Mesenchymal stem cell (in vitro differentiated cells and primary cell): ENCODE results near the gene GNA15.

ENCODE experiments used
- DNase-seq: peaks from one replicate; pipeline ENCODE4 v3.0.0-alpha.2; 2013
- H2AFZ ChIP-seq: one replicate; pipeline ENCODE4 v1.6.1; 2013; ENCODE audit warnings: low read depth, mild to moderate bottlenecking, control low read depth, inconsistent platforms, low read length, moderate library complexity
- H2AK5ac ChIP-seq: 2 replicates; pipeline ENCODE4 v1.6.1; 2013; ENCODE audit warnings: low read length, moderate library complexity, mild to moderate bottlenecking, inconsistent platforms; ENCODE audit not compliant: severe bottlenecking
- H2BK120ac ChIP-seq: one replicate; pipeline ENCODE4 v1.6.1; 2013; ENCODE audit warnings: low read depth, mild to moderate bottlenecking, inconsistent platforms, low read length, moderate library complexity
- H2BK12ac ChIP-seq, 2 experiments: one replicate each; pipeline ENCODE4 v1.6.1; 2013; ENCODE audit warnings: inconsistent platforms in 2 of 2, low read length in 2 of 2, mild to moderate bottlenecking in 2 of 2, moderate library complexity in 2 of 2, control low read depth in 1 of 2
- H2BK15ac ChIP-seq: one replicate; pipeline ENCODE4 v1.6.1; 2013; ENCODE audit warnings: mild to moderate bottlenecking, low read depth, inconsistent platforms; ENCODE audit not compliant: poor library complexity, severe bottlenecking
- H2BK5ac ChIP-seq: 2 replicates; pipeline ENCODE4 v1.6.1; 2013; ENCODE audit warnings: low read depth, mild to moderate bottlenecking, low read length, control low read depth, inconsistent platforms; ENCODE audit not compliant: poor library complexity, severe bottlenecking
- H3K14ac ChIP-seq, 2 experiments: one replicate each; pipeline ENCODE4 v1.6.1; 2013; ENCODE audit warnings: inconsistent platforms in 2 of 2, low read length in 2 of 2, control low read depth in 1 of 2, mild to moderate bottlenecking in 1 of 2, moderate library complexity in 1 of 2
- H3K18ac ChIP-seq, 2 experiments: one replicate each; pipeline ENCODE4 v1.6.1; 2013; ENCODE audit warnings: inconsistent platforms in 2 of 2, low read length in 2 of 2, control low read depth in 1 of 2, low read depth in 1 of 2, mild to moderate bottlenecking in 1 of 2
- H3K23ac ChIP-seq, 2 experiments: one replicate each; pipeline ENCODE4 v1.6.1; 2013; ENCODE audit warnings: inconsistent platforms in 2 of 2, low read length in 2 of 2, mild to moderate bottlenecking in 2 of 2, moderate library complexity in 2 of 2, control low read depth in 1 of 2
- H3K27ac ChIP-seq: 2 replicates; pipeline ENCODE4 v1.5.1; 2013; ENCODE audit warnings: mild to moderate bottlenecking, moderate library complexity, low read length, control low read depth, inconsistent platforms; ENCODE audit not compliant: poor library complexity, severe bottlenecking
- H3K27me3 ChIP-seq, 2 experiments: 2 replicates each; pipeline versions ENCODE4 v1.6.1 to v1.7.0; 2013; ENCODE audit warnings: low read length in 2 of 2, mild to moderate bottlenecking in 2 of 2, moderate library complexity in 2 of 2, control low read depth in 1 of 2, inconsistent platforms in 1 of 2; ENCODE audit not compliant: control insufficient read depth in 1 of 2, insufficient read depth in 1 of 2
- H3K36me3 ChIP-seq, 2 experiments: 2 replicates each; pipeline versions ENCODE4 v1.6.1 to v1.7.0; 2013; ENCODE audit warnings: low read length in 2 of 2, control low read depth in 1 of 2, inconsistent platforms in 1 of 2, low read depth in 1 of 2, mild to moderate bottlenecking in 1 of 2; ENCODE audit not compliant: insufficient read depth in 2 of 2, control insufficient read depth in 1 of 2
- H3K4ac ChIP-seq, 2 experiments: one replicate each; pipeline ENCODE4 v1.6.1; 2013; ENCODE audit warnings: inconsistent platforms in 2 of 2, low read length in 2 of 2, mild to moderate bottlenecking in 2 of 2, moderate library complexity in 2 of 2, control low read depth in 1 of 2, low read depth in 1 of 2
- H3K4me1 ChIP-seq: 2 replicates; pipeline ENCODE4 v1.6.1; 2013; ENCODE audit warnings: low read depth, low read length, control low read depth; ENCODE audit not compliant: control insufficient read depth, insufficient read depth
- H3K4me2 ChIP-seq: 2 replicates; pipeline ENCODE4 v1.6.1; 2013; ENCODE audit warnings: low read length, mild to moderate bottlenecking, inconsistent platforms; ENCODE audit not compliant: poor library complexity, severe bottlenecking
- H3K4me3 ChIP-seq, 2 experiments: 2 replicates each; pipeline versions ENCODE4 v1.5.1 to v1.7.0; 2013; ENCODE audit warnings: low read length in 2 of 2, mild to moderate bottlenecking in 2 of 2, control low read depth in 1 of 2, low read depth in 1 of 2; ENCODE audit not compliant: insufficient read depth in 1 of 2
- H3K79me1 ChIP-seq: replicated peaks from 2 replicates; pipeline ENCODE4 v1.6.1; 2013; ENCODE audit warnings: mild to moderate bottlenecking, control low read depth, low read length, inconsistent platforms; ENCODE audit not compliant: poor library complexity, severe bottlenecking
- H3K9ac ChIP-seq: 2 replicates; pipeline ENCODE4 v1.7.0; 2013; ENCODE audit warnings: mild to moderate bottlenecking, low read length, moderate library complexity
- H3K9me3 ChIP-seq: 2 replicates; pipeline ENCODE4 v1.7.0; 2013; ENCODE audit warnings: mild to moderate bottlenecking, low read length; ENCODE audit not compliant: control insufficient read depth
- H4K8ac ChIP-seq: one replicate; pipeline ENCODE4 v1.6.1; 2013; ENCODE audit warnings: inconsistent platforms, mild to moderate bottlenecking, low read length, moderate library complexity
- H4K91ac ChIP-seq: one replicate; pipeline ENCODE4 v1.6.1; 2013; ENCODE audit warnings: mild to moderate bottlenecking, low read length, inconsistent platforms
- WGBS: methylation state at CpG from one replicate; pipeline ENCODE4 v1.1.7; 2013; ENCODE audit warnings: mixed read lengths; 5-methylcytosine and 5-hydroxymethylcytosine counted together

The GNA15 gene

DNA sequence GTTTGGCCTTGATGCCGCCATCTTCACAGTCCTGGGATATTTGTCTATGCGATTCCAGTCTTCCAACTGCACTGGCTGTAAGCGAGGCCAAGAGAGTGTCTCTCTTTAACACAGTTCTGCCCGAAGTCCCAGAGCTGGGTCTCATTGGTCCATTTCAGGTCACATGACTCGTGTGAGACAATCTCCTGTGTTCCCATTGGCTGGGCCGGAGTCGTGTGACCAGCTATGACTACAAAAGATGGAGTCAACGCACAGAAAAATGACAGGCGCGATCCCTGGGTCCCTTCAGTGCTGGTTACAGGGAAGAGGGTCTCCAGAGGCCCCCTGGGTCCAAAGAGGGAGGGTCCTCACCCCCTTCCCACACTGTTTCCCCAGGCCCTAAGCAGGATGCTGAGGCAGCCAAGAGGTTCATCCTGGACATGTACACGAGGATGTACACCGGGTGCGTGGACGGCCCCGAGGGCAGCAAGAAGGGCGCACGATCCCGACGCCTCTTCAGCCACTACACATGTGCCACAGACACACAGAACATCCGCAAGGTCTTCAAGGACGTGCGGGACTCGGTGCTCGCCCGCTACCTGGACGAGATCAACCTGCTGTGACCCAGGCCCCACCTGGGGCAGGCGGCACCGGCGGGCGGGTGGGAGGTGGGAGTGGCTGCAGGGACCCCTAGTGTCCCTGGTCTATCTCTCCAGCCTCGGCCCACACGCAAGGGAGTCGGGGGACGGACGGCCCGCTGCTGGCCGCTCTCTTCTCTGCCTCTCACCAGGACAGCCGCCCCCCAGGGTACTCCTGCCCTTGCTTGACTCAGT lies 26.8 kb downstream of the GNA15 start:
- Histone ChIP-seq H3K9me3 (no peaks in the 10 kb centered on the region), H2BK15ac (no peak overlapping the region), H2BK120ac (no peak overlapping the region), H2BK5ac (no peak overlapping the region), H3K14ac (no peak overlapping the region), H3K4me1 (peaks cover 4% of the 10 kb centered on the region), H2AK5ac (no peak overlapping the region), H2AFZ (no peak overlapping the region), H3K36me3 (no peaks in the 10 kb centered on the region), H3K79me1 (no peaks in the 10 kb centered on the region), H4K91ac (peak overlapping the region; percentile 4), H3K4ac (no peak overlapping the region), H3K4me3 (no peak overlapping the region), H3K27ac (no peak overlapping the region), H3K9ac (no peak overlapping the region), H3K4me2 (no peak overlapping the region), H2BK12ac (no peak overlapping the region), H3K18ac (no peak overlapping the region), H3K27me3 (no peaks in the 10 kb centered on the region), H4K8ac (peak overlapping the region; percentile 42), H3K23ac (no peak overlapping the region)
- WGBS: 83% methylated on average over 32 of the region's 38 CpGs
- peak; percentile 32 for DNase-seq

- Histone ChIP-seq H3K79me1 (no peaks in the 10 kb centered on the region), H2AFZ (peak overlapping the region; percentile 18), H3K23ac (no peak overlapping the region), H3K36me3 (no peaks in the 10 kb centered on the region), H2BK120ac (no peak overlapping the region), H2BK15ac (no peak overlapping the region), H2BK12ac (no peak overlapping the region), H2AK5ac (no peak overlapping the region), H4K8ac (peak overlapping the region; percentile 42), H3K27me3 (no peaks in the 10 kb centered on the region), H3K9me3 (no peaks in the 10 kb centered on the region), H3K4me2 (no peak overlapping the region), H3K4me1 (peaks cover 4% of the 10 kb centered on the region), H3K4ac (no peak overlapping the region), H3K9ac (no peak overlapping the region), H3K14ac (no peak overlapping the region), H4K91ac (no peak overlapping the region), H3K4me3 (no peak overlapping the region), H3K18ac (no peak overlapping the region), H3K27ac (no peak overlapping the region), H2BK5ac (no peak overlapping the region)
- WGBS: 6% methylated on average over 26 of the region's 27 CpGs
- peak; percentile 66 for DNase-seq
Observed at GRCh38 chr19:3163230-3163886, 27.5 kb downstream of the GNA15 start.

- H2BK12ac ChIP-seq: no peak overlapping the region
- 61% methylated on average over 7 of the region's 7 CpGs for WGBS
- no peak overlapping the region for H3K4me2 ChIP-seq
- H3K79me1 ChIP-seq: no peaks in the 10 kb centered on the region
- no peak overlapping the region for H2AFZ ChIP-seq
- no peak overlapping the region for H3K4ac ChIP-seq
- DNase-seq: no peak
- no peak overlapping the region for H4K91ac ChIP-seq
- H2AK5ac ChIP-seq: no peak overlapping the region
- no peak overlapping the region for H2BK5ac ChIP-seq
- no peaks in the 10 kb centered on the region for H3K9me3 ChIP-seq
- H3K4me1 ChIP-seq: peaks cover 4% of the 10 kb centered on the region
- H3K23ac ChIP-seq: no peak overlapping the region
- H3K27me3 ChIP-seq: no peaks in the 10 kb centered on the region
- no peak overlapping the region for H3K4me3 ChIP-seq
- no peak overlapping the region for H3K14ac ChIP-seq
- no peak overlapping the region for H2BK120ac ChIP-seq
- no peak overlapping the region for H3K18ac ChIP-seq
- no peak overlapping the region for H2BK15ac ChIP-seq
- H3K27ac ChIP-seq: no peak overlapping the region
- no peak overlapping the region for H4K8ac ChIP-seq
- H3K9ac ChIP-seq: no peak overlapping the region
- no peaks in the 10 kb centered on the region for H3K36me3 ChIP-seq
Observed at GRCh38 chr19:3163943-3164342, 28.1 kb downstream of the GNA15 start.

DNA sequence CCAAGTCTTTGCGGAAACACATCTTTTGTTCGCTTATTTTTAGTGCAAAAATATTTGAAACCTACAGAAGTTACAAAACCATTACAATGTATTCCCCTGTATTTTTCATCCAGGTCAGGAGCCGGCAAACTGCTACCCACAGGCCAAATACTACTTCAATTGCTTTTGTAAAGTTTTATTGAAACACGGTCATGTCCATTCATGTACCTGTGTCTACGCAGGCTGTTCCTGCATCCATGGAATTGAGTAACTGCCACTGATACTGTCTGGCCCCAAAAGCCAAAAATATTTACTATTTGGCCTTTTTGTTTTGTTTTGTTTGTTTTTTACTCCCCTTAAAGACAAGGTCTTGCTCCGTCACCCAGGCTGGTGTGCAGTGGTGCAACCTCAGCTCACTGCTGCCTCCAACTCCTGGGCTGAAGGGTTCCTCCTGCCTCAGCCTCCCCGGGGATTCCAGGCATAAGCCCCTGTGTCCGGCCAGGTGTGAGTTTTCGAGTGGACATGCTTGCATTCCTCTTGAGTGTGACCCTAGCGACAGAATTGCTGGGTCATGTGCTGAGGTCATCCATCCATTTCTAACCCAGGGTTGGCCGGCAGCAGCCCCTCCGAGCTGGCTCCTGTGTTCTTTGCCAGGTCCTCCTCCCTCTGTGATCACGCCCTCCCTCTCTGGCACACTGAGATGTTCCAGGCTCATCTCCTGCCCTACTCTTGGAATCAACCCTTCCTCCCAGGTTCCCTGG lies 31.9 kb downstream of the GNA15 start:
- Histone ChIP-seq H3K36me3 (no peaks in the 10 kb centered on the region), H3K4me3 (no peak overlapping the region), H3K23ac (no peak overlapping the region), H3K18ac (no peak overlapping the region), H2BK15ac (no peak overlapping the region), H3K4me2 (no peak overlapping the region), H4K91ac (no peak overlapping the region), H3K4ac (no peak overlapping the region), H2BK5ac (no peak overlapping the region), H2BK120ac (no peak overlapping the region), H3K27me3 (peaks cover 6% of the 10 kb centered on the region in 2 experiments), H3K9ac (no peak overlapping the region), H3K4me1 (peaks cover 4% of the 10 kb centered on the region), H3K79me1 (no peaks in the 10 kb centered on the region), H4K8ac (no peak overlapping the region), H2AFZ (no peak overlapping the region), H3K27ac (no peak overlapping the region), H2BK12ac (no peak overlapping the region), H3K14ac (no peak overlapping the region), H2AK5ac (no peak overlapping the region), H3K9me3 (no peaks in the 10 kb centered on the region)
- WGBS: 70% methylated on average over 12 of the region's 13 CpGs
- DNase-seq: no peak
